Smooth muscle cell (in vitro differentiated cells): Measurements from ENCODE around the gene CYP19A1. TPM values are rescaled to one million over a fixed set of nuclear protein-coding genes. Genes with fewer than 3 reads are reported as not detected.

Source experiments
- DNase-seq: peaks from one replicate; lab custom pipeline; 2025; ENCODE audit not compliant: unreplicated experiment; lab: John Stamatoyannopoulos, UW
- H2AFZ ChIP-seq: fragments of 200-600 bp; sonication (generic); 2 replicates; pipeline ENCODE4 v1.6.0; 2016; ENCODE audit warnings: antibody characterized with exemption, low read depth, mild to moderate bottlenecking
- H3F3A ChIP-seq: fragments of 200-600 bp; sonication (generic); 2 replicates; pipeline ENCODE4 v1.6.0; 2017; ENCODE audit warnings: antibody characterized with exemption, low read depth
- H3K27ac ChIP-seq: fragments of 200-600 bp; sonication (generic); 2 replicates; pipeline ENCODE4 v1.5.1; 2016; ENCODE audit warnings: low read depth, mild to moderate bottlenecking
- H3K27me3 ChIP-seq: fragments of 200-600 bp; sonication (generic); 2 replicates; pipeline ENCODE4 v1.6.1; 2016; ENCODE audit warnings: low read depth, mild to moderate bottlenecking
- H3K36me3 ChIP-seq: fragments of 200-600 bp; sonication (generic); 2 replicates; pipeline ENCODE4 v1.5.1; 2016; ENCODE audit warnings: low read depth
- H3K4me1 ChIP-seq: fragments of 200-600 bp; sonication (generic); 2 replicates; pipeline ENCODE4 v1.5.1; 2016; ENCODE audit warnings: low read depth
- H3K4me2 ChIP-seq: fragments of 200-600 bp; sonication (generic); 2 replicates; pipeline ENCODE4 v1.6.0; 2016; ENCODE audit warnings: mild to moderate bottlenecking
- H3K4me3 ChIP-seq: fragments of 200-600 bp; sonication (generic); 2 replicates; pipeline ENCODE4 v1.5.1; 2016; ENCODE audit warnings: mild to moderate bottlenecking
- H3K79me2 ChIP-seq: fragments of 200-600 bp; sonication (generic); 2 replicates; pipeline ENCODE4 v1.6.0; 2016; ENCODE audit warnings: low read depth, mild to moderate bottlenecking
- H3K9ac ChIP-seq: fragments of 200-600 bp; sonication (generic); 2 replicates; pipeline ENCODE4 v1.6.0; 2016; ENCODE audit warnings: low read depth
- H3K9me3 ChIP-seq: fragments of 200-600 bp; sonication (generic); replicated peaks from 2 replicates; pipeline ENCODE4 v1.5.1; 2016; ENCODE audit warnings: low read depth
- H4K20me1 ChIP-seq: fragments of 200-600 bp; sonication (generic); 2 replicates; pipeline ENCODE4 v1.6.0; 2016; ENCODE audit warnings: low read depth
- WGBS: methylation state at CpG from one replicate; pipeline ENCODE4 v1.1.7; 2016; ENCODE audit warnings: low lambda C conversion rate; 5-methylcytosine and 5-hydroxymethylcytosine counted together
- polyA plus RNA-seq: library from polyadenylated mRNA; unstranded; fragments of >200 nt; fragmentation: Nextera tagmentation; extraction: Ambion mirVana; gene quantifications from 2 replicates; pipeline ENCODE4 v1.2.1, GENCODE V29; 2016
- total RNA-seq: library from RNA; depleted of rRNA; stranded (reverse); fragments of >200 nt; gene quantifications from 2 replicates; pipeline ENCODE4 v1.2.3, GENCODE V29; 2014
- TF ChIP-seq, protein P1 (sequence below): fragments of 200-600 bp; sonication (generic); IDR thresholded peaks from 2 replicates; pipeline ENCODE4 v1.5.1; 2017; ENCODE audit warnings: borderline replicate concordance, mild to moderate bottlenecking, antibody characterized with exemption; ENCODE audit not compliant: insufficient read depth, poor library complexity, severe bottlenecking

The CYP19A1 gene
- total and polyA plus RNA-seq, 2 experiments from 2014 or later: not detected

GRCh38 chr15:51386029-51386428, 47.6 kb upstream of the CYP19A1 start:
- H3K4me3 ChIP-seq: no peak overlapping the region
- H2AFZ ChIP-seq: no peak overlapping the region
- no peak overlapping the region for H3K4me2 ChIP-seq
- 93% methylated on average over 8 of the region's 8 CpGs for WGBS
- H3K9me3 ChIP-seq: no peaks in the 10 kb centered on the region
- H3K4me1 ChIP-seq: peaks cover 4% of the 10 kb centered on the region
- no peaks in the 10 kb centered on the region for H3K79me2 ChIP-seq
- DNase-seq: no peak
- no peak overlapping the region for H3K27ac ChIP-seq
- no peak overlapping the region for H3K9ac ChIP-seq
- no peaks in the 10 kb centered on the region for H4K20me1 ChIP-seq
- H3K27me3 ChIP-seq: no peaks in the 10 kb centered on the region
- TF ChIP-seq, protein P1, sequence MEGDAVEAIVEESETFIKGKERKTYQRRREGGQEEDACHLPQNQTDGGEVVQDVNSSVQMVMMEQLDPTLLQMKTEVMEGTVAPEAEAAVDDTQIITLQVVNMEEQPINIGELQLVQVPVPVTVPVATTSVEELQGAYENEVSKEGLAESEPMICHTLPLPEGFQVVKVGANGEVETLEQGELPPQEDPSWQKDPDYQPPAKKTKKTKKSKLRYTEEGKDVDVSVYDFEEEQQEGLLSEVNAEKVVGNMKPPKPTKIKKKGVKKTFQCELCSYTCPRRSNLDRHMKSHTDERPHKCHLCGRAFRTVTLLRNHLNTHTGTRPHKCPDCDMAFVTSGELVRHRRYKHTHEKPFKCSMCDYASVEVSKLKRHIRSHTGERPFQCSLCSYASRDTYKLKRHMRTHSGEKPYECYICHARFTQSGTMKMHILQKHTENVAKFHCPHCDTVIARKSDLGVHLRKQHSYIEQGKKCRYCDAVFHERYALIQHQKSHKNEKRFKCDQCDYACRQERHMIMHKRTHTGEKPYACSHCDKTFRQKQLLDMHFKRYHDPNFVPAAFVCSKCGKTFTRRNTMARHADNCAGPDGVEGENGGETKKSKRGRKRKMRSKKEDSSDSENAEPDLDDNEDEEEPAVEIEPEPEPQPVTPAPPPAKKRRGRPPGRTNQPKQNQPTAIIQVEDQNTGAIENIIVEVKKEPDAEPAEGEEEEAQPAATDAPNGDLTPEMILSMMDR: no peak
- H3K36me3 ChIP-seq: no peaks in the 10 kb centered on the region
- no peaks in the 10 kb centered on the region for H3F3A ChIP-seq

GRCh38 chr15:51382787-51383186, 44.4 kb upstream of the CYP19A1 start:
- H3K9me3 ChIP-seq: no peaks in the 10 kb centered on the region
- no peak overlapping the region for H2AFZ ChIP-seq
- no peaks in the 10 kb centered on the region for H3K36me3 ChIP-seq
- H3F3A ChIP-seq: no peaks in the 10 kb centered on the region
- DNase-seq: no peak
- no peak overlapping the region for H3K9ac ChIP-seq
- H3K79me2 ChIP-seq: no peaks in the 10 kb centered on the region
- H3K4me2 ChIP-seq: no peak overlapping the region
- no peak overlapping the region for H3K4me3 ChIP-seq
- no peaks in the 10 kb centered on the region for H3K4me1 ChIP-seq
- 30% methylated on average over 4 of the region's 4 CpGs for WGBS
- no peak overlapping the region for H3K27ac ChIP-seq
- TF ChIP-seq, protein P1: peak; percentile 41
- H4K20me1 ChIP-seq: no peaks in the 10 kb centered on the region
- H3K27me3 ChIP-seq: no peaks in the 10 kb centered on the region

DNA sequence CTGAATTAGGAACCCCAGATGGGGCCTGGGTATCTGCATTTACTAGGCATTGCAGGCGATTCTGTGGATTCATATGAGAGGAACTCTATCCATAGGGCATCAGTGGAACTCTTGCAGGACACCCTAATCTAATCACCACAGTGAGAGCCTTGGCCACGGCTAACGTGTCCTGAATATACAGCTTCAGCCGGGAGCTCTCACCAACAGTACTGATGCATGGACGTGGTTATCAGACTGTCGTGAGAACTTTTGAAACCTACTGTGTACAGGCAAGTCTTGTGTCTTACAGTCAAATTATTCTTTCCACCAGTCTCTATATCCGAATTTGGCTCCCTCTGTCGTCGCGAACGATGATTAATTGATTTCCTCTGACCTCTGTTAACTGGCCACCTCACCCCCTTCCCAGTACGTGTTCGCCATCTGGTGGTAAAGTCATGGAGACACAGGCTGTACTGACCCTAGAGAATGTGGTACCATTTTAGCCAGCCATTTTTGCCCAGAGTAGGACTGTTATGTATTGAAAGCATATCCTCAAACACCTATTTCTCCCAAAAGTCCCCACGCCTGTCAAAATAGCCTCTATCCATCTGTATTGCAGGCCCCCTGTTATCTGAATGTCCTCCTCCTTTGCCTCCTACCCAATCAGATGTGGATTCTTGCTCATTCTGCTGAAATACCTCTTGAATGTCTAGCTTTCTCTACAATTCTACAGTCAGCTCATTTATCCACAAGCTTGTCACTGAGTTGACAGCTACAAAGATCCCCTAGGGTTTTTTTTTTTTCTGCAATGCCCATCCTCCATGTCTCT, 42.8 kb upstream of the CYP19A1 start:
- Histone ChIP-seq H2AFZ (no peak overlapping the region), H3K4me3 (peak overlapping the region; percentile 25), H3K4me2 (peak overlapping the region; percentile 81), H3K9me3 (no peaks in the 10 kb centered on the region), H3K9ac (no peak overlapping the region), H3K27ac (no peak overlapping the region), H3K79me2 (no peaks in the 10 kb centered on the region), H3K27me3 (no peaks in the 10 kb centered on the region), H3F3A (no peaks in the 10 kb centered on the region), H3K36me3 (no peaks in the 10 kb centered on the region), H4K20me1 (no peaks in the 10 kb centered on the region), H3K4me1 (no peaks in the 10 kb centered on the region)
- TF ChIP-seq, protein P1: peak; percentile 91
- no peak for DNase-seq
- WGBS: 12% methylated on average over 14 of the region's 14 CpGs

DNA sequence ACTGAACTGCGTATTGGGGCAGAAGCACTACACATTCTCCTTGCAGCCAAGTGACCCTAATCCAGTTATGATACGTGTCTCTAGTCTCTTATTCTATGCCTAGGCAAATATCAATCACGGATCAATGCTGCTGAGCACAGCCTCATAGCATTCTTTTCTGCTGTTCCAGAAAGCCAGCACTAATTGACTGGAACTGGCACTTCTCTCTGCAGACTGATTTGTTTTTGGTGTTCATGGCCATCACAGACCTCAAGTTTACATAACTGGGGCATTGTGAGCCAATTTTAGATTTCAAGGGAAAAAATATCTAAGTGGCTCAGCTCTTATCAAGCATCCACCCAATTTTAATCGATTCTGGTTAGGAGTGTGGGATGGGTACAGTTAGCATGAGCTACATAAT, 41.0 kb upstream of the CYP19A1 start:
- no peak overlapping the region for H3K27ac ChIP-seq
- no peak overlapping the region for H3K4me2 ChIP-seq
- DNase-seq: no peak
- no peak overlapping the region for H3K4me3 ChIP-seq
- no peaks in the 10 kb centered on the region for H3K36me3 ChIP-seq
- H3K79me2 ChIP-seq: no peaks in the 10 kb centered on the region
- H2AFZ ChIP-seq: no peak overlapping the region
- H3K4me1 ChIP-seq: no peaks in the 10 kb centered on the region
- H3F3A ChIP-seq: no peaks in the 10 kb centered on the region
- 88% methylated on average over 4 of the region's 4 CpGs for WGBS
- H3K27me3 ChIP-seq: no peaks in the 10 kb centered on the region
- TF ChIP-seq, protein P1: no peak
- H3K9me3 ChIP-seq: no peaks in the 10 kb centered on the region
- H3K9ac ChIP-seq: no peak overlapping the region
- no peaks in the 10 kb centered on the region for H4K20me1 ChIP-seq
